LHCN-M2 (cell line): ENCODE data around the gene NGB. TPM values are rescaled to one million over a fixed set of nuclear protein-coding genes. Genes with fewer than 3 reads are reported as not detected.

Experiments
- DNase-seq: peaks from one replicate; pipeline ENCODE4 v3.0.0-alpha.2; 2012; ENCODE audit warnings: low read depth
- total RNA-seq: library from RNA; depleted of rRNA; stranded (reverse); fragments of >200 nt; gene quantifications from 2 replicates; pipeline ENCODE4 v1.2.3, GENCODE V29; 2014; rRNA removed

The NGB gene
- total RNA-seq, 1 experiment from 2014 or later = not detected

DNA sequence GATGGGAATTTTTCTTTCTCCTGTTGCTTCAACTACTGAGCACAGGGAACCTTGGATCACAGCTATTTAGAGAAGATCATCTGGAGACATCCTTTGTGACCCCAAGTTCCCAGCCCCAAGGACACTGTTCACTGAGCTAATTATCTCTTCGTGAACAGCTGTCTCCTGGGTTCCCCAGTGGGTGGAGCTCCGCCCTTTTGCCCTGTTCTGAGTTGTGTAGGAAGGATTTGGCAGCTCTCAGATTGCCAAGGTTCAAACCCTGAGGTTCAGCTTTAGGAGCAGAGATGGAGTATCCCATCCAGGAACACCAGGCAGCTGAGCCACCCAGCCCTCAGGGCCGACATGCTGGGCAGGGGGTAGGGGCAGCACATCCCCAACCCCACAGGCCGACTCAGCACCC lies 32.0 kb downstream of the NGB start:
- DNase-seq = no peak

DNA sequence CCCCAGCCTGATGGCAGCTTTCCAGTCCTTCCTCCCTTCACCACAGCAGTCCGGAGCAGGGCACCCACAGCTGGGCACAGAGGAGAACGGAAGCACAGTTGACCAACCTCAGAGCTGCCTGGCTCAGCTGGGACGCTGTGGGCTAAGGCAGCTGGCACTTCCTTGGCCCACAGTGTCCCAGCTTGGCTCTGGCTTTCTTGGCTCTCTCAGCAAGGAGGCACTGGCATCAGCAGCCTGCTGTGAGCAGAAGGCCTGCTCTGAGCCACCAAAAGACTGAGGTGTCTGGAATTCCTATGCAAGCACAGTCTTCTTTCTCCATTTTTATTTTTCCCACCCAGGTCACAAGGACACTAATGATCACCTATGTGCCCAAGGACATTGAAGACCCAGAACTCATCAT lies 32.6 kb downstream of the NGB start:
- no peak for DNase-seq

DNA sequence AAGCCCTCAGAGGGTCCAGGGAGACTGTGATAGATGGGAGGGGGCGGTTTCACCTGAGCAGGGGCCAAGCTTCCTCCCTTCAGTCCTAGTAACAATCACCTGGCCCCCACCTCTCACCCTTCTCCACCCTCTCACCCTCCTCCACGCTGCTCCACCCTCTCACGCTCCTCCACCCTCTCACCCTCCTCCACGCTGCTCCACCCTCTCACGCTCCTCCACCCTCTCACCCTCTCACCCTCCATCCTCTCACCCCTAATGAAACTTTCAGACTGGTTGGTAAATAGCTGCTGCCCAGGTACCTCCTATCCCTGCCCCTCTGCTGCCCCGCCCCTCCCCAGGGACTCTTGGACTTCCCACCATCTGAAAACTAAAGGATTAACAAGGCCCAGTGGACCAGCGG lies 34.2 kb downstream of the NGB start:
- DNase-seq = no peak

DNA sequence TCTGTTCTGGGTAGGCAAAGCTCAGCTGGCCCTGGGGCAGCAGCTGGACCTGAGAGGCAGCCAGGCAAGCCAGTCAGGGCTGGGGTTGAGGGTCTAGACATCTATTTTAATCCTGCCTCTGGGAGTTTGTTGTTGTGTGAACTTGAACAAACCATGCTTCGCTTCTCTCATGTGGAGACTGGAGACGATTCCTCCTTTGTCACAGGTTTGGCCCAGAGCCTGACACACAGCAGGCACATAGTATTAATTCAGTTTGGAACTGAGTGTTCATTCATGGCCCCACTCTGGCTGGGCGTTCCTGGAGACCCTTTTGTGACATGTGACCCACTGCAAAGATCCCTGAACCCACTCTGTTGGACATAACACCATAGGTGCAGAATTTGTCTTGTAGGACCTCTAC lies 39.3 kb downstream of the NGB start:
- no peak for DNase-seq

DNA sequence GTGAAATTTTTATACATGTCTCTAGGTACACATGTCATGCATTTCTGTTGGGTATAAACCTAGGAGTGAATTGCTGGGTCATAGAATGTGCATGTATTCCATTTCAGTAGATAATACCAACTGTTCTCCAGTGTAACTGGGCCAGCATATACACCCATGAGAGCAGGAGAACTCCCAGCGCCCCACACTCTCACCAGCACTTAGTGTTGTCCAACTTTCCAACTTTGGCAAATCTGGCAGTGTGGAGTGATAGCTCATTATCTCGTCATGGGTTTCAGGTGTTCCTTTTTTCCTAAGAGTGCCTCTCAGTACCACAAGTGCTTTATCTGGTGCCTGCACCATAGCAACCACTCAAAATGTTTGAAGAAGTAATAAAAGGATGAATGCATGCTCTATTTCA lies 40.1 kb downstream of the NGB start:
- DNase-seq = no peak

DNA sequence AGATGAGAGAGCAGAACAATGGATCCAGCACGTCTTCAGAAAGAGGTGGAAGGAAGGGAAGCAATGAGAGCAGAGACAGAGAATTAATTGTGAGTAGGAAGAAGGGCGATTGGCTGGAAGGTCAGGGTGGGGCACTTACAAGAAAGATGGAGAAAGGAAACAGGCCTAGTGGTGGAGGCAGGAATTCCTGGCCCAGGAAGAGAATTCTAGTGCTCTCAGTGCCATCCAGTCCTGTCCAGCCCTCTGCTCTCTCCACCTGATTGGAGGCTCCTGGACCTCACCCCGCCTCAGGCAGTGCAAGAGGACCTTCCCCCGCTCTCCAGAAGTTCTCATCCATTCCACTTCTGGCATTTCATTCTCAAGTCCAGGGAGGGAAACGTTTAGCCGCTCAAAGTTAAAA lies 43.0 kb downstream of the NGB start:
- no peak for DNase-seq

DNA sequence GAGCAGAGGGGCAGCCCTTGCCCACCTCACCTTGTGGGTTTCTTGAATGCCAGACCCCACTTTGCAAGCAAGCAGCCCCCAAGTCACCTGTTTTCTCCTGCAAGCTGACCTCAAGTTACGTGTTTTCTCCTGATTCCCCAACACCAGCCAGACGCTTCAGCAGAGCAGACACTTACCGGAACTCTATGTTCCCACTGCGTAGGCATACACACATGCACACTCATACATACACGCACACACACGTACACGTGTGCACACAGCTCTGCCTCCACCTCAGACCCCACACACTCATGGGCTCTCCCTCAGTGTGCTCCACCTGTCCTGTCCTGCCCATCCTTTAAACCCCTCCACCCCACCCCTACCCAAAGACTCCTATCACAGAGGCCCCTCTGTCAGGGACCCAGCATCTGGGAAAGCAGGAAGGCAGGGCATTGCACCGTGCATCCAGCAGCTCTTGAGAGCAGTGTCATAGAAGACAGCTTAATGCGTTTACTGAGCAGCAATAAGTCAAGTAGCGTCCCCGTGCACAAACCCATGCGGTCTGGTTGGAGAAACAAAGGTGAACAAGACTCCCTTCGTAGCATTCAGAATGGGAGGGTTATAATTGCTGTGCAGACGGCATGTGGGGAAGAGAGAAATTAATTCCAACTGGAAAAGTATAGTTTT lies 45.0 kb downstream of the NGB start:
- DNase-seq = no peak

DNA sequence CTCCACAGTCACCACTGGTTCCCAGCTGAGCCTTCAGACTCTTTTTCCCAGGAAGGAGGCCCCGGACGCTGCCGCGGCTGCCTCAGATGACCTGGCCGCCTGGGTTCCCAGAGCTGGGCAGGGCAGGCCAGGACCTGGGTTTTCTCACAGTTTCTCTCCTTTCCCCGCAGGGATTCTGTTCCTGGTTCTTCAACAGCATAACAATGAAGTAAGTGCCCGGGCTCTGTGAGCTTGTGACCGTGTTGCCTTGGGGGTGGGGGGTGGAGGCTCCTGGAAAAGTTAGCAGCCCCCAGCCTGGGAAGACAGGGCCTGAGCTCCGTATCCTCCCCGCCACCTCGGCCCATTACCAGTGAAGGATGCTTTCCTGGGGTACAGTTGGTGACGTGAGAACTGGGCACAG lies 45.8 kb downstream of the NGB start:
- DNase-seq = no peak

DNA sequence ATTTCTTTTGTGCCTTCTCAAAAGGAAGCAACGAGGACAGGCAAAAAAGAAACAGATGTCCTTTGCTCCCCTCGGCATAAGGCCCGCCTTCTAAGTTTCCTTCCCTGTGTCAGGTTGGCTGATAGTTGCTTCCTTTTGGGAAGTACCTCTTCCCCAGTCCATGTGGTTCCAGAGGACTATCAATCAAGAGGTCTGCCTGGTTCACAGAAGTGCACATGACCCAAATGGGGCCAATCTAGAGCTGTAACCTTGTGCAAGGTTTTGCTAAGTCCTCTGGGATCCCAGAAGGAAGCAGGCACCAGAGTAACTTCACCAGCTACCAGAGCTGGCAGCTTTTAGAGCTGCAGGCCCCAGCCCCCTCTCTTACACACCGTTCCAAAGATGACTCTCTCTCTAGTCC lies 46.8 kb downstream of the NGB start:
- DNase-seq = no peak

DNA sequence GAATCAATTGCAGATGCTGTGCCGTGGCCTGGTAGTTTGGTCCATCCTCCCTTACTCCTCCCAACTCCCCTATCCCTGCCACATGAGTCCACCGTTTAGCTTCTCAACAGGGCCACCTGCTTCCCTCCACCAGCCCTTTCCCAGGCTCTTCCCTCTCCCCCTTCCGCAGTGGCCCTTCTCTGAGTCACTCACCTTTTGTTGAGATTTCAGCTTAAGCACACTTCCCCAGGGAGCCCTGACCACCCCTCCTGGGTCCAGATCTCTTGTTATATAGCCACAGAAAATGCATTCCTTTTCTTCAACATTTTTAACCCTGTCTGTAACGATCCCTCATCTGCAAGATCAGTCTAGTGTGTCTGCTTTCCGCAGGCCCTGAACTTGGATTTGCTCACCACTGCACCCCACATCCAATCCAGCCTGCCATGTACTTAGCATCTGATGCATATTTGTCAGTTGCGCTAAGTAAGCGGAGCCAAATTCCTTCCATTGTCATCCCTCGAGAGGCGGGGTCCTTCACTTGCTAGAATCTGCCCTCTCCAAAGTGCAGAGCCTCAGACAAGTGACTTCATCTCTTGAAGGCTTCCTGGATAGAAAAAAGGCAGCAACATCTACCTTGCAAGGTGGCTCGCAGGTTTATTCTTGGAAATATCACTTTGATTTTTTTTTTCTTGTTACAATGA lies 48.3 kb downstream of the NGB start:
- no peak for DNase-seq

DNA sequence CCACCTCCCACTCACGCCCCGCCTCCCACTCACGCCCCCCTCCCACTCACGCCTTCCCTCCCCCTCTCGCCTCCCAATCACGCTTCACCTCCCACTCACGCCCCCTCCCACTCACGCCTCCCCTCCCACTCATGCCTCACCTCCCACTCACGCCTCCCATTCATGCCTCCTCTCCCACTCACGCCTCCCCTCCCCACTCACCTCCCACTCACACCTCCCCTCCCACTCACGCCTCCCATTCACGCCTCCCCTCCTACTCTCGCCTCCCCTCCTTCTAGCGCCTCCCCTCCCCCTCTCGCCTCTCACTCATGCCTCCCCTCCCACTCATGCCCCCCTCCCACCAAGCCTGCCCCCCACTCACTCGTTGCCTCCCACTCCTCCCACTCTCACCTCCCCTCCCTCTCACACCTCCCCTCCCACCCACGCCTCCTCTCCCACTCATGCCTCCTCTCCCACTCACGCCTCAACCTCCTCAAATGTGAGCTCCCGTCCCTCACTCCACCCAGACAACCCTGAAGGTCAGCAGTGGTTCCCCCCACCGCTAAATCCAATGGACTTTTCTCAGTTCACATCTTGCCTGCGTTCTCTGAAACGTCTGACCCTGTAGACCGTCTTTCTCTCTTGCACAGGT lies 49.6 kb downstream of the NGB start:
- DNase-seq = no peak

DNA sequence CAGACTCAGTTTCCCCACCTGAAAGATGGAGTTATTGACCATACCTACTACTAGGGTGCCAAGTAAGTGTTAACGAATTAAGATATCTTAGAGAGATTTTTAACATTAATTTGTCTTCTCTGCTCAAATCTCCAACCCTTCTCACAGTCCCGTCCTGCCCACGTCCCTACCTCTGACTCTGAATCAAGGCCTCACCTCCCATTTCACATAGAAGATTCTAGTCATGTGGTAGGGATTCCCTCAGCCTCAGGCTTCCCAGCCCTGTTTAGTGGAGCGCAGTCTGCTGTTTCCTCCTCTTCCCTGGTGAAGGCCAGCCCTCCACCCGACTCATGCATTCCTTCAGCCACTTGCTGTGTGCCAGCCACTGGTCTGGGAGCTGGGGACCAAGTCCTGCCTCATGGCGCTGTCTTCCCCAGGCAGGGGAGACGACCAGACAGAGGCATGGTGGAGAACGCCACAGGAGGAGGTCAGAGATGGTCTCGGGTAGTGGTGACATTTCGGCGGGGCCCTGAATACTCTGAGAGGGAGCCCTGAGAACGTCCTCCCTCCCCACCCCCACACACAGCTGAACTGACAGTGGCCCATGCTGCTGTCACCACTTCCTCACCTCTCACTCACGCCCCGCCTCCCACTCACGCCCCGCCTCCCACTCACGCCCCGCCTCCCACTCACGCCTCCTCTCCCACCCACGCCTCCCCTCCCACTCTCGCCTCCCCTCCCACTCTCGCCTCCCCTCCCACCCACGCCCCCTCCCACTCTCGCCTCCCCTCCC lies 50.6 kb downstream of the NGB start:
- DNase-seq = no peak

DNA sequence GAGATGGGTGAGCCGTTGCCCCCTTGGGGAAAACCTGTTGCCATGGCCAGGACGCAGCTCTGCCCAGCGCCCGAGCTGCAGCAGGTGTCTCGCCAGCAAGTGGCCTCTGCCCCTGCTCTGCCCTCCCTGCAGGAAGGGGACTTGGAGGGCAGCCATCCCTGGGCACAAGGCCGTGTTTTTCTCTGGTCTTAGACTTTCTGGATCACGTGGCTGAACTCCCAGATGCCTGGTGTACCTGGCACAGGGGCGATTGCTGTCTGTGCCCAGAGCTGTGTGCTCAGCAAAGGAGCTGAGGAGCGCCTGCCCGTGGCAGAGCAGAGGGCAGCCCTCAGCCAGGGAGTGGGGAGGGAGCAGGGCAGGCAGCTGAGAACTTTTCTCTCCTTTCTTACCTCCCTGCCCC lies 51.4 kb downstream of the NGB start:
- DNase-seq = no peak

DNA sequence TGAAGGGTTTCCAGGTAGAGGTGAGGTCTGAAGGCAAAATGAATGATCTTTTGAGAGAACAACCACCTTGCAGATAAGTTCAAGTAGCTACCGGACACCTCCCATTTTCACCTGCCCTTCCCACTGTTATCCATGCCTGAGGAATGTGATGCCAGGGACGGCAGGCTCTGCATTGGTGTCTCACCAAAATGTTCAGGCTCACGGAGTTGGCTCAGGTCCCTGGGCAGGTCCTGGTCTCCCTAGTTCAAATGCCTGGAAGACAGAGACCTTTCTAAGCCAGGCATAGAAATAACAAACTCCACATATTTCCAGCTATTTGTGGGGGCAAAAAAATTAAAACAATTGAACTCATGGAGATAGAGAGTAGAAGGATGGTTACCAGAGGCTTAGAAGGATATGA lies 53.5 kb downstream of the NGB start:
- no peak for DNase-seq

Other genes starting within 250 kb of the NGB start
- 49.7 and 56.7 TPM in 2 replicates for gene IRF2BPL, start 242.5 kb downstream of the NGB start, total RNA-seq
- gene CIPC, start 172.9 kb downstream of the NGB start, total RNA-seq = 12.8 and 13.0 TPM in 2 replicates
- under 0.01 TPM in 1 of 2 replicates, not detected in the other for gene ZDHHC22, start 129.4 kb downstream of the NGB start, total RNA-seq
- gene TMEM63C, start 89.4 kb downstream of the NGB start, total RNA-seq = 0.06 TPM in 1 of 2 replicates, not detected in the other
- 12.2 and 15.0 TPM in 2 replicates for gene POMT2, start 49.7 kb upstream of the NGB start, total RNA-seq
- 25.8 and 27.7 TPM in 2 replicates for gene GSTZ1, start 49.8 kb upstream of the NGB start, total RNA-seq
- 12.1 and 12.9 TPM in 2 replicates for gene TMED8, start 105.9 kb upstream of the NGB start, total RNA-seq
- 1.7 and 5.0 TPM in 2 replicates for gene SAMD15, start 106.2 kb upstream of the NGB start, total RNA-seq
- 0.06 TPM in 1 of 2 replicates, not detected in the other for gene NOXRED1, start 152.3 kb upstream of the NGB start, total RNA-seq
- 19.5 and 20.8 TPM in 2 replicates for gene VIPAS39, start 186.4 kb upstream of the NGB start, total RNA-seq
- gene AHSA1, start 186.9 kb upstream of the NGB start, total RNA-seq = 132 and 133 TPM in 2 replicates
- gene ISM2, start 227.6 kb upstream of the NGB start, total RNA-seq = 0.23 and 0.90 TPM in 2 replicates